Measurements from ENCODE around the gene CFAP251.

DNA sequence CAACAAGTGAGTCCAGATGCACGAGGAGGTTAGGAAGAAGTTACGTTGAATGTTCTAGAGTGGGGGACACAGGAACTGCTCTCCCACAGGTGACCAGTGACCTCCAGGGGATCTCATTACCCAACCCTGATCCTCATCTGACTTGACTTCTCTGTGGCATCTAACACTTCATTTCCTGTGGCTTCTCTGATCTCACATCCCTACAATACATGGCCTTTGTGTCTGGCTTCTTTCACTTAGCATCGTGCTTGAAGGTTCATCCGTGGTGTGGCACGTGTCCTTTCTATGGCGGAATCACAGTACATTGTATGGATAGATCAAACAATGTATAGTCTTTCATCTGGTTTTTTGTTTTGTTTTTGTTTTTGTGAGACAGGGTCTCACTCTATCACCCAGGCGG, 19.3 kb downstream of the CFAP251 start:
- TF ChIP-seq ZNF610 (tag by site-specific recombination; IDR thresholded peaks at IDR 0.05; ENCODE audit: borderline replicate concordance) = no peak
- TF ChIP-seq, protein P1, sequence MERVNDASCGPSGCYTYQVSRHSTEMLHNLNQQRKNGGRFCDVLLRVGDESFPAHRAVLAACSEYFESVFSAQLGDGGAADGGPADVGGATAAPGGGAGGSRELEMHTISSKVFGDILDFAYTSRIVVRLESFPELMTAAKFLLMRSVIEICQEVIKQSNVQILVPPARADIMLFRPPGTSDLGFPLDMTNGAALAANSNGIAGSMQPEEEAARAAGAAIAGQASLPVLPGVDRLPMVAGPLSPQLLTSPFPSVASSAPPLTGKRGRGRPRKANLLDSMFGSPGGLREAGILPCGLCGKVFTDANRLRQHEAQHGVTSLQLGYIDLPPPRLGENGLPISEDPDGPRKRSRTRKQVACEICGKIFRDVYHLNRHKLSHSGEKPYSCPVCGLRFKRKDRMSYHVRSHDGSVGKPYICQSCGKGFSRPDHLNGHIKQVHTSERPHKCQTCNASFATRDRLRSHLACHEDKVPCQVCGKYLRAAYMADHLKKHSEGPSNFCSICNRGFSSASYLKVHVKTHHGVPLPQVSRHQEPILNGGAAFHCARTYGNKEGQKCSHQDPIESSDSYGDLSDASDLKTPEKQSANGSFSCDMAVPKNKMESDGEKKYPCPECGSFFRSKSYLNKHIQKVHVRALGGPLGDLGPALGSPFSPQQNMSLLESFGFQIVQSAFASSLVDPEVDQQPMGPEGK (tag by site-specific recombination; IDR thresholded peaks at IDR 0.05) = no peak
- no peak for TF ChIP-seq GFI1B (tag by site-specific recombination; IDR thresholded peaks at IDR 0.05)
- TF ChIP-seq TCF7L2 (IDR thresholded peaks at IDR 0.05; ENCODE audit: borderline replicate concordance, low read depth, low read length) = no peak
- TF ChIP-seq, protein P2, sequence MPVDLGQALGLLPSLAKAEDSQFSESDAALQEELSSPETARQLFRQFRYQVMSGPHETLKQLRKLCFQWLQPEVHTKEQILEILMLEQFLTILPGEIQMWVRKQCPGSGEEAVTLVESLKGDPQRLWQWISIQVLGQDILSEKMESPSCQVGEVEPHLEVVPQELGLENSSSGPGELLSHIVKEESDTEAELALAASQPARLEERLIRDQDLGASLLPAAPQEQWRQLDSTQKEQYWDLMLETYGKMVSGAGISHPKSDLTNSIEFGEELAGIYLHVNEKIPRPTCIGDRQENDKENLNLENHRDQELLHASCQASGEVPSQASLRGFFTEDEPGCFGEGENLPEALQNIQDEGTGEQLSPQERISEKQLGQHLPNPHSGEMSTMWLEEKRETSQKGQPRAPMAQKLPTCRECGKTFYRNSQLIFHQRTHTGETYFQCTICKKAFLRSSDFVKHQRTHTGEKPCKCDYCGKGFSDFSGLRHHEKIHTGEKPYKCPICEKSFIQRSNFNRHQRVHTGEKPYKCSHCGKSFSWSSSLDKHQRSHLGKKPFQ (tag by site-specific recombination; IDR thresholded peaks at IDR 0.05) = no peak
- TF ChIP-seq, protein P3, sequence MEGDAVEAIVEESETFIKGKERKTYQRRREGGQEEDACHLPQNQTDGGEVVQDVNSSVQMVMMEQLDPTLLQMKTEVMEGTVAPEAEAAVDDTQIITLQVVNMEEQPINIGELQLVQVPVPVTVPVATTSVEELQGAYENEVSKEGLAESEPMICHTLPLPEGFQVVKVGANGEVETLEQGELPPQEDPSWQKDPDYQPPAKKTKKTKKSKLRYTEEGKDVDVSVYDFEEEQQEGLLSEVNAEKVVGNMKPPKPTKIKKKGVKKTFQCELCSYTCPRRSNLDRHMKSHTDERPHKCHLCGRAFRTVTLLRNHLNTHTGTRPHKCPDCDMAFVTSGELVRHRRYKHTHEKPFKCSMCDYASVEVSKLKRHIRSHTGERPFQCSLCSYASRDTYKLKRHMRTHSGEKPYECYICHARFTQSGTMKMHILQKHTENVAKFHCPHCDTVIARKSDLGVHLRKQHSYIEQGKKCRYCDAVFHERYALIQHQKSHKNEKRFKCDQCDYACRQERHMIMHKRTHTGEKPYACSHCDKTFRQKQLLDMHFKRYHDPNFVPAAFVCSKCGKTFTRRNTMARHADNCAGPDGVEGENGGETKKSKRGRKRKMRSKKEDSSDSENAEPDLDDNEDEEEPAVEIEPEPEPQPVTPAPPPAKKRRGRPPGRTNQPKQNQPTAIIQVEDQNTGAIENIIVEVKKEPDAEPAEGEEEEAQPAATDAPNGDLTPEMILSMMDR (tag by site-specific recombination; IDR thresholded peaks at IDR 0.05) = no peak
- TF ChIP-seq ZNF121 (tag by site-specific recombination; IDR thresholded peaks at IDR 0.05) = no peak
